MM.1S (cell line): ENCODE measurements around the gene HELZ2.

Experiments used
- EZH2 ChIP-seq: fragments of 300-600 bp; sonication (generic); optimal IDR thresholded peaks from 2 replicates; pipeline ENCODE3; 2017; ENCODE audit warnings: low read depth, mild to moderate bottlenecking, antibody characterized with exemption, low read length, mixed read lengths
- EZH2phosphoT487 ChIP-seq: fragments of 300-600 bp; sonication (generic); IDR thresholded peaks from 2 replicates; pipeline ENCODE4 v1.6.1; 2018; ENCODE audit warnings: antibody characterized with exemption, low read length
- TF ChIP-seq, protein P1 (sequence below): fragments of 300-600 bp; sonication (generic); IDR thresholded peaks from 2 replicates; pipeline ENCODE4 v1.5.1; 2016; ENCODE audit warnings: antibody characterized with exemption, low read length, mixed read lengths

DNA sequence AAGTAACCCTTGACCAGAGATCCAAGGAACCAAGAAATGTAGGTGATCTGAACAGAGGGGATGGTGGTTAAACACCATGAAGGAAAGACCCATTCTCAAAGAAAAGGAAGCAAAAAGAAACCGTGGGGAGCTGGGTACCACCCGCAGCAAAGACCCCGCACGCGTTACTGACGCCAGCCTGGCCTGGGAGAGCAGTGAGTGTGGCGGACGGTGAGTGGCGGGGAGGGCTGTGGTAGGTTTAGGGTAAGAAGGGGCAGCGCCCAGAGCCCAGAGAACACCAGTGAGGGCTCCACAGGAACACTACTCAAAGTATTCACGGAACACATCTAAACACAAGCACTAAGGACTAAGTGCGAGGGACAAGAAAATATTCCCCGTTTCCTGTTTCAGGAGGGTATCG, 48.7 kb upstream of the HELZ2 start:
- TF ChIP-seq, protein P1, sequence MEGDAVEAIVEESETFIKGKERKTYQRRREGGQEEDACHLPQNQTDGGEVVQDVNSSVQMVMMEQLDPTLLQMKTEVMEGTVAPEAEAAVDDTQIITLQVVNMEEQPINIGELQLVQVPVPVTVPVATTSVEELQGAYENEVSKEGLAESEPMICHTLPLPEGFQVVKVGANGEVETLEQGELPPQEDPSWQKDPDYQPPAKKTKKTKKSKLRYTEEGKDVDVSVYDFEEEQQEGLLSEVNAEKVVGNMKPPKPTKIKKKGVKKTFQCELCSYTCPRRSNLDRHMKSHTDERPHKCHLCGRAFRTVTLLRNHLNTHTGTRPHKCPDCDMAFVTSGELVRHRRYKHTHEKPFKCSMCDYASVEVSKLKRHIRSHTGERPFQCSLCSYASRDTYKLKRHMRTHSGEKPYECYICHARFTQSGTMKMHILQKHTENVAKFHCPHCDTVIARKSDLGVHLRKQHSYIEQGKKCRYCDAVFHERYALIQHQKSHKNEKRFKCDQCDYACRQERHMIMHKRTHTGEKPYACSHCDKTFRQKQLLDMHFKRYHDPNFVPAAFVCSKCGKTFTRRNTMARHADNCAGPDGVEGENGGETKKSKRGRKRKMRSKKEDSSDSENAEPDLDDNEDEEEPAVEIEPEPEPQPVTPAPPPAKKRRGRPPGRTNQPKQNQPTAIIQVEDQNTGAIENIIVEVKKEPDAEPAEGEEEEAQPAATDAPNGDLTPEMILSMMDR = no peak
- TF ChIP-seq EZH2 (no peak), EZH2phosphoT487 (no peak)
